ENCODE measurements around the gene ID4.

Gene ID4

DNA sequence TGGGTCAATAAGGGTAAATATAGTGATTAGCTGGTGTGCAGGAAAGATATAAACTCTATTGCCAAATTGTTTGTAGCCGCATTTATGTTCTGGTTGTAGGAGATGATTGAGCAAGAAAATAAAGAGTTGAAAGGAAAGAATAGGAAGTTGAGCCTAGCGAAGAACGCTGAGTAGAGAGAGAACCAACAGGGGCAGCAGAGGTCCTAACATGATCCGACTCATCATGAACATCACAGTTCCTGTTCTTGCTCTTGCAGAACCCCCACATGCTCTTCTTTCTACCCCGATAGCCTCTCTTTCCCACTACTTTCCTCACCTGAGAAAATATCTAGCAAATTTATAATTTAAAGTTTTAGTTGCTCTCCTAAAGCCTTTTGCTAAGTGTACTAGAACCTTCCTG is 9.9 kb upstream of the ID4 start:
- Histone ChIP-seq H3K79me2 (ENCODE audit: low read length) (no peaks in the 10 kb centered on the region), H3K4me2 (ENCODE audit: low read length) (no peak overlapping the region), H3K4me3 (ENCODE audit: low read length) (no peak overlapping the region), H3K9ac (ENCODE audit: low read length) (no peak overlapping the region), H3K27ac (ENCODE audit: low read length) (no peak overlapping the region), H3K4me1 (ENCODE audit: low read length) (no peaks in the 10 kb centered on the region), H4K20me1 (ENCODE audit: insufficient read depth, low read length) (no peaks in the 10 kb centered on the region), H3K36me3 (replicated peaks; ENCODE audit: low read depth, low read length) (no peaks in the 10 kb centered on the region), H3K27me3 (ENCODE audit: low read depth, low read length) (no peaks in the 10 kb centered on the region), H3K9me3 (ENCODE audit: insufficient read depth, low read length) (no peaks in the 10 kb centered on the region), H2AFZ (ENCODE audit: low read depth, low read length) (no peak overlapping the region)
- TF ChIP-seq, protein P1, sequence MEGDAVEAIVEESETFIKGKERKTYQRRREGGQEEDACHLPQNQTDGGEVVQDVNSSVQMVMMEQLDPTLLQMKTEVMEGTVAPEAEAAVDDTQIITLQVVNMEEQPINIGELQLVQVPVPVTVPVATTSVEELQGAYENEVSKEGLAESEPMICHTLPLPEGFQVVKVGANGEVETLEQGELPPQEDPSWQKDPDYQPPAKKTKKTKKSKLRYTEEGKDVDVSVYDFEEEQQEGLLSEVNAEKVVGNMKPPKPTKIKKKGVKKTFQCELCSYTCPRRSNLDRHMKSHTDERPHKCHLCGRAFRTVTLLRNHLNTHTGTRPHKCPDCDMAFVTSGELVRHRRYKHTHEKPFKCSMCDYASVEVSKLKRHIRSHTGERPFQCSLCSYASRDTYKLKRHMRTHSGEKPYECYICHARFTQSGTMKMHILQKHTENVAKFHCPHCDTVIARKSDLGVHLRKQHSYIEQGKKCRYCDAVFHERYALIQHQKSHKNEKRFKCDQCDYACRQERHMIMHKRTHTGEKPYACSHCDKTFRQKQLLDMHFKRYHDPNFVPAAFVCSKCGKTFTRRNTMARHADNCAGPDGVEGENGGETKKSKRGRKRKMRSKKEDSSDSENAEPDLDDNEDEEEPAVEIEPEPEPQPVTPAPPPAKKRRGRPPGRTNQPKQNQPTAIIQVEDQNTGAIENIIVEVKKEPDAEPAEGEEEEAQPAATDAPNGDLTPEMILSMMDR (IDR thresholded peaks at IDR 0.05; ENCODE audit: low read depth, low read length): no peak
- TF ChIP-seq EZH2phosphoT487 (IDR thresholded peaks at IDR 0.05; ENCODE audit: low read depth): no peak

DNA sequence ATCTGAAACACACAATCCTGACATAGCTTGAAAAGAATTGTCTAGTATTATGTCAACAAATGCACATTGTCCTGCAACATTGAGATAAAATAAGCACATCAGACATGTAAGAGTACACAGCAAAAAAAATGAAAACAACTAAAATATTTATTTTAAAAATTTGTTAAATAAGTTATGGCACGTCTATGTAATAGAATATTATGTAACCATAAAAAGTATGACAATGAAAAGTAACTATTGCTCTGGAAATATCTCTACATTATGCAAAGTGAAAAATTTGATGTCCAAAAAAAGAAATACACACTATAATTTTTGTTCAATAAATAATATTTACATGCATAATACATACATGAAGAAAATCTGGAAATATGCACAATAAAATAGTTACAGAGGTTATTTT is 9.3 kb upstream of the ID4 start:
- H3K36me3 ChIP-seq (replicated peaks; ENCODE audit: low read depth, low read length): no peaks in the 10 kb centered on the region
- H3K4me1 ChIP-seq (ENCODE audit: low read length): no peaks in the 10 kb centered on the region
- no peak overlapping the region for H3K27ac ChIP-seq (ENCODE audit: low read length)
- H3K4me3 ChIP-seq (ENCODE audit: low read length): no peak overlapping the region
- no peak overlapping the region for H3K9ac ChIP-seq (ENCODE audit: low read length)
- H4K20me1 ChIP-seq (ENCODE audit: insufficient read depth, low read length): no peaks in the 10 kb centered on the region
- H3K27me3 ChIP-seq (ENCODE audit: low read depth, low read length): no peaks in the 10 kb centered on the region
- H3K79me2 ChIP-seq (ENCODE audit: low read length): no peaks in the 10 kb centered on the region
- H3K4me2 ChIP-seq (ENCODE audit: low read length): no peak overlapping the region
- no peaks in the 10 kb centered on the region for H3K9me3 ChIP-seq (ENCODE audit: insufficient read depth, low read length)
- TF ChIP-seq EZH2phosphoT487 (IDR thresholded peaks at IDR 0.05; ENCODE audit: low read depth): no peak
- TF ChIP-seq, protein P1 (IDR thresholded peaks at IDR 0.05; ENCODE audit: low read depth, low read length): no peak
- no peak overlapping the region for H2AFZ ChIP-seq (ENCODE audit: low read depth, low read length)

DNA sequence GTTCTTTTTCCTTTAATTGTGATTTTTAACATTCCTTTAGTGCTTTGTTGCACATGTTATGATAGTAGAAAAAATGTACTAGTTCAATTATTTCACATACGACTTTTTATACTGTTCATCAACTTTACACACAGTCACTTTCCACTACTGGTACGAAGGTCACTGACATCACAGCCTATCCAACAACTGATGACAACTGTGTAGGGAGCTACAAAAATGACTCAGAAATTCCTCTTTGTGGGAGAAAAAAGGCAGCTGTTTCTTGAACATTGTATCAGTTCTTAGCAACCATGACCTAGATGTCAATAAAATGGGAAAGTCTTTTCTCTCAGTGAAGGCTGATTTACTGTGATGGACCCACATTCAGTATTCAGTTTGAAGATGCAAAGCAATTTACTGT is 7.0 kb upstream of the ID4 start:
- H3K9ac ChIP-seq (ENCODE audit: low read length): no peak overlapping the region
- H2AFZ ChIP-seq (ENCODE audit: low read depth, low read length): no peak overlapping the region
- H3K4me1 ChIP-seq (ENCODE audit: low read length): no peaks in the 10 kb centered on the region
- H3K79me2 ChIP-seq (ENCODE audit: low read length): no peaks in the 10 kb centered on the region
- no peak overlapping the region for H3K4me3 ChIP-seq (ENCODE audit: low read length)
- no peak overlapping the region for H3K4me2 ChIP-seq (ENCODE audit: low read length)
- H3K36me3 ChIP-seq (replicated peaks; ENCODE audit: low read depth, low read length): no peaks in the 10 kb centered on the region
- no peak overlapping the region for H3K27ac ChIP-seq (ENCODE audit: low read length)
- H3K9me3 ChIP-seq (ENCODE audit: insufficient read depth, low read length): no peaks in the 10 kb centered on the region
- no peaks in the 10 kb centered on the region for H4K20me1 ChIP-seq (ENCODE audit: insufficient read depth, low read length)
- TF ChIP-seq EZH2phosphoT487 (IDR thresholded peaks at IDR 0.05; ENCODE audit: low read depth): no peak
- TF ChIP-seq, protein P1 (IDR thresholded peaks at IDR 0.05; ENCODE audit: low read depth, low read length): no peak
- H3K27me3 ChIP-seq (ENCODE audit: low read depth, low read length): no peaks in the 10 kb centered on the region

DNA sequence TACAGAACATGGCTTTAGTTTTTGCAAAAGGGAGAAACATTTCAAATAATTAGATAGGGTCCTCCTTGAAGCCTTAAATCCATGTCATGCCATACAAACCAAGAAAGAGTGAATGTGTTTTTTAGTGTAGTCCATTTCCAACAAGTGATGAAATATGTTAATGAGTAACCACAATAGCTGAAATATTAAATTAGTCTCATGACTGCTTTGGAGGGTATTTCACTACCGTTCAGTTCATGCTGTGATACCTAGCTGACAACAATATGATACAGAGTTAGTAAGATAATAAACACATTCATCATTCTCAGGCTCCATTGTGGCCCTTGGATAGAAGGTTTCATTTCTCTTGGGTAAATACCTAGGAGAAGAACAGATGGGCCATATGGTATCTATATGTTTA is 5.8 kb upstream of the ID4 start:
- Histone ChIP-seq H3K27ac (ENCODE audit: low read length) (no peak overlapping the region), H3K27me3 (ENCODE audit: low read depth, low read length) (no peaks in the 10 kb centered on the region), H3K36me3 (replicated peaks; ENCODE audit: low read depth, low read length) (no peaks in the 10 kb centered on the region), H3K4me2 (ENCODE audit: low read length) (no peak overlapping the region), H4K20me1 (ENCODE audit: insufficient read depth, low read length) (no peaks in the 10 kb centered on the region), H3K4me1 (ENCODE audit: low read length) (no peaks in the 10 kb centered on the region), H2AFZ (ENCODE audit: low read depth, low read length) (no peak overlapping the region), H3K9ac (ENCODE audit: low read length) (no peak overlapping the region), H3K79me2 (ENCODE audit: low read length) (no peaks in the 10 kb centered on the region), H3K4me3 (ENCODE audit: low read length) (no peak overlapping the region), H3K9me3 (ENCODE audit: insufficient read depth, low read length) (no peaks in the 10 kb centered on the region)
- TF ChIP-seq EZH2phosphoT487 (IDR thresholded peaks at IDR 0.05; ENCODE audit: low read depth): no peak
- TF ChIP-seq, protein P1 (IDR thresholded peaks at IDR 0.05; ENCODE audit: low read depth, low read length): no peak

All from OCI-LY3 (cell line).